A549 treated with CORT108297 at 1 μM for 4 hours (cell line): ENCODE data around the gene OR51L1. TPM values are rescaled to one million over a fixed set of nuclear protein-coding genes. Genes with fewer than 3 reads are reported as not detected.

ENCODE experiments used
- total RNA-seq: library from RNA; stranded (reverse); fragments of 200-300 nt; extraction: Qiagen RNA extraction; gene quantifications from 5 replicates; pipeline ENCODE4 v1.2.3, GENCODE V29; 2022

The OR51L1 gene, protein sequence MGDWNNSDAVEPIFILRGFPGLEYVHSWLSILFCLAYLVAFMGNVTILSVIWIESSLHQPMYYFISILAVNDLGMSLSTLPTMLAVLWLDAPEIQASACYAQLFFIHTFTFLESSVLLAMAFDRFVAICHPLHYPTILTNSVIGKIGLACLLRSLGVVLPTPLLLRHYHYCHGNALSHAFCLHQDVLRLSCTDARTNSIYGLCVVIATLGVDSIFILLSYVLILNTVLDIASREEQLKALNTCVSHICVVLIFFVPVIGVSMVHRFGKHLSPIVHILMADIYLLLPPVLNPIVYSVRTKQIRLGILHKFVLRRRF
- total RNA-seq = not detected in 5 replicates

DNA sequence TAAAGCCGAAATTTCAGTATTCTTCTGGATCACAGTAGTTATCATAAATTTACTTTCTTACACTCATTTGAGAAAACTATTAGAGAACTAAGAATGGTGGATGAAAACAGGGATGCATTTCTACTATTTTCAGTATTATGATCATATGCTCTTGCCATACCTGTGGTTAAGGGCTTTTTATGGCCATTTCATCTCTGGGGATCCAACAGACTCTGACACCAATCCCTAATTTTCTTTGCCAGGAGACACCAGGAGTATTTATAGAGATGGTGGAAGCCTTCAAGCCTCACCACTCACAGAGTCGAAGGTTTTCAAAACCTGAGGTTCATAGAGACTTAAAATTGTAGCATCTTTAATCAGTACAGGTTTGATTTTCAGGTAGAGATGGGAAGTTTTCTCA, at the start of gene OR51L1:
Gene OR51L1 (plus strand): TSS at position 301 of the 400 bp plus-strand sequence. CDS start 4,132 bp downstream, outside the sequence.

DNA sequence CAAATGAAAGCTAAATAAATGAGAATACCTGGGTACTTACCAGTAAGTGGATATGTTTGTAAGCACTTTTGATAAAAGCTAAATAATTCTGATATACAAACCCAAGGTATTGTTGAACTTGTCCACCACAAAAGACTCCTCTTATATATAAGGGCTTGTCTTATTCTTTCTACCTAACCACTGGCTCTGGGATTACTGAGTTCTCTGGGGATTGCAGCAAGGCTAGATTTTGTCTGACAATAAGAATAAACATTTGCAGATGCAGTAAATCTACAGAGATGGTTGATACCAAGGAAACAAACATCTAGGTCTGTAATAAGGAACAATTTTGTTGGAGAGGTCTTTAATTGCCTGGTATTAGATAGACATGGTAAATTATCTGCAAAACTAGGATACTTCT, 47.1 kb upstream of the OR51L1 start, which contains the start of gene OR51A4:
Gene OR51A4 (minus strand): TSS at position 101 of the 400 bp plus-strand sequence. CDS start 505 bp downstream, outside the sequence.

DNA sequence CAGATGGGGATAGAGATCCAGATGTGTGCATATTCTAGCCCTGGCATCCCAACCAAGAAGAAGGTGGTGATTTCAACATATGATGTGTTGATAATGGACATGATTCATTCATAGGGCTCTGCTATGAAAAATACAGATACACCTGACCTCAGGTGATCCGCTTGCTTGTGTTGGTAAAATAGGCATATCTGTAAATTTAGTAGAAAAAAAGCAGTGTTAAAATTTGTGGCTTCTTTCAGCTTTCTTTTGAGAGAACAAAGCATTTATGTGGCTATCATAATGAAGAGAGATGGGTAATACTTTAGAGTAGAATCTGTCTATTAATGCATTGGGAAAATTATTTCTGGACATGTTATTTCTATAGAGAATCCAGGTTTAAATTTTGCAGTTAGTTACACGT, 39.0 kb upstream of the OR51L1 start, which contains the start of gene OR51A2:
Gene OR51A2 (minus strand): TSS at position 101 of the 400 bp plus-strand sequence. CDS start 0 bp downstream, at position 101.

DNA sequence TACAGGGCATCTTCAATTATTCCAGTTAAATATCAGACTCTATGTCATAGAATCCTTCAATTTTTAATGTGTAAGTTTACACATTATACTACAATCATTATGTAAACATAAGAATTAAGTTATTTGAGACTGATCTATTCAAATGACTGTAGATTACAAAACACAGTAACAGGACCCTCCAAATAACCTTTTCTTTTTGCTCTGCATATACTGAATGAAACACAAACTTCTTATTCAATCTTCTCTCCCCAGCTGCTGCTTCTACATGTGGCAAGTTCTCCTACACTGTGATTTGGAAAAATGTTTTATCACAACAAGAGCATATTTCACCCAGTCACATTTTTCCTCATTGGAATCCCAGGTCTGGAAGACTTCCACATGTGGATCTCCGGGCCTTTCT, 51.6 kb downstream of the OR51L1 start, which contains the start of gene OR52J3:
Gene OR52J3 (plus strand): TSS at position 301 of the 400 bp plus-strand sequence. CDS start 0 bp downstream, at position 301.

Other genes starting within 250 kb of the OR51L1 start
- gene OR51F1, start 224.9 kb upstream of the OR51L1 start, total RNA-seq = not detected in 5 replicates
- not detected in 5 replicates for gene OR52R1, start 190.5 kb upstream of the OR51L1 start, total RNA-seq
- gene OR51F2, start 173.5 kb upstream of the OR51L1 start, total RNA-seq = not detected in 5 replicates
- not detected in 5 replicates for gene OR51S1, start 145.6 kb upstream of the OR51L1 start, total RNA-seq
- not detected in 5 replicates for gene OR51T1, start 113.0 kb upstream of the OR51L1 start, total RNA-seq
- gene OR51A7, start 91.1 kb upstream of the OR51L1 start, total RNA-seq = not detected in 5 replicates
- gene OR51G2, start 75.5 kb upstream of the OR51L1 start, total RNA-seq = not detected in 5 replicates
- gene OR51G1, start 70.5 kb upstream of the OR51L1 start, total RNA-seq = not detected in 5 replicates
- not detected in 5 replicates for gene OR51A4, start 47.2 kb upstream of the OR51L1 start, total RNA-seq
- gene OR51A2, start 39.1 kb upstream of the OR51L1 start, total RNA-seq = not detected in 5 replicates
- not detected in 5 replicates for gene OR52J3, start 51.7 kb downstream of the OR51L1 start, total RNA-seq
- not detected in 5 replicates for gene OR52E2, start 64.8 kb downstream of the OR51L1 start, total RNA-seq
- not detected in 5 replicates for gene OR52E1, start 74.7 kb downstream of the OR51L1 start, total RNA-seq
- gene OR52A5, start 143.5 kb downstream of the OR51L1 start, total RNA-seq = not detected in 5 replicates
- not detected in 5 replicates for gene OR52A1, start 159.9 kb downstream of the OR51L1 start, total RNA-seq
- gene OR51V1, start 205.8 kb downstream of the OR51L1 start, total RNA-seq = not detected in 5 replicates
- not detected in 5 replicates for gene HBB, start 232.2 kb downstream of the OR51L1 start, total RNA-seq
- not detected in 5 replicates for gene HBD, start 239.6 kb downstream of the OR51L1 start, total RNA-seq